ENCODE data around the gene OR10A6.

Gene OR10A6

DNA sequence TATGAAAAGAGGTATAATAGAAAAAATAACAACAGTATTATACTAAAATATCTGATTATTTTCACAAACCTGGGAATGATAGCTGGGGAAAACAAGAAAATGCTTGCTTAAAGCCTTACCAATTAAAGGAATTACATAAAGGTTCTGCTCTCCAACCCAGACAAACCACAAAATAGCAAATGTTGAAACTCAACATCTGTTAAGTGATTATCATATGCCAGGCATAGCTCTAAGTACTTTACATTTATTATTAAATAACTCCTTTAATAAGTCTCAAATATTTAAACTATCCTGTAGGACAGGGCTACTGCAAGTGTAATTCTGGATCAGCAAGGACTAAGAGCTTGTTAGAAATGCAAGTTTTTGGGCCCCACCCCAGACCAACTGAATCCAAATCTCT lies 20.1 kb downstream of the OR10A6 start:
- no peak for FAIRE-seq
- DNase-seq (ENCODE audit: extremely low spot score, insufficient read length, low read depth), result no peak

DNA sequence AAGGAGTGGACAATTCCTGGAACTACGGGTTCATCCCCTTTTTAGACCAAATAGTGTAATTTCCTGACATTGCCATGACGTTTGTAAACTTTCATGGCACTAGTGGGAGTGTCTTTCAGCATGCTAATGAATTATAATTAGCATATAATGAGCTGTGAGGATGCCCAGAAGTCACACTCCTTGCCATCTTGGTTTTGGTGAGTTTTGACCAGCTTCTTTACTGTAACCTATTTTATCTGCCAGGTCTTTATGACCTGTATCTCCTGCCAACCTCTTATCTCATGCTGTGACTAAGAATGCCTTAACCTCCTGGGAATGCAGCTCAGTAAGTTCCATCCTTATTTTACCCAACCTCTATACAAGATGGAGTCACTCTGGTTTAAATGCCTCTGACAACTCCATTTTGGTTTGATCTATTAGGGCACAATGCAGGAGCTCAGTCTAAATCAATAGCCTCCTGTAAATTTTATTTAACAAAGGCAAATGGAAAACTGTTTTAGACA lies 20.7 kb downstream of the OR10A6 start:
- DNase-seq (ENCODE audit: extremely low spot score, insufficient read length, low read depth) (no peak), FAIRE-seq (no peak)

DNA sequence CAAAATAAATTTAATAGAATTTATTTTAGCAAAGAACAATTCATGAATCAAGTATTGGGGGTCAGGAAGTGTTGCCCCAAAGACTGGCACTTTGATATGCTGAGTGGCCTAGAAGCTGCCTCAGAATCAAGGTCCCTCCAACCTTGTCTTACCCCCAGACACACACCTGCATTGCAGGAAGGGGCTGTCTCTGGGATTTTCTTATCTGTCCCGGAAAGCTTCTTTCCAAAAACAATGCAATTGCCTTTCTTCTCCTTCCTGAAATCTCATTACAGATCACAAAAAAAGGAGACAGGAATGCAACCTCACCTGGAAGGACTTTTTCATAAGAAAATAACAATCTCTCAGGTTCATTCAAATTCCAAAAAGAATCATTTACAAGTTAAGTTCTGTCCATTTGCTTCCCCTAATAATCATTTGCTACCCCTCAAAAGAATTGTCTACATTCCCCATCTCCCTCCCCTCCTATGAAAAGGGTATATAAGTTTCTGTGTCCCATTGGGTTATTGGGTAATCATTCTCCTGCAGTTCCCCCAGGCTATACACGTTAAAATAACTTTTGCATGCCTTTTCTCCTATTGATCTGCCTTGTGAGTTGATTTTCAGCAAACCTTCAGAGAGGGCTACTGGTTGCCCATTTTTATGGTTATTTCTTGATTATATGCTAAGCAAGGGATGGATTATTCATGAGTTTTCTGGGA lies 21.3 kb downstream of the OR10A6 start:
- no peak for DNase-seq (ENCODE audit: extremely low spot score, insufficient read length, low read depth)
- no peak for FAIRE-seq

DNA sequence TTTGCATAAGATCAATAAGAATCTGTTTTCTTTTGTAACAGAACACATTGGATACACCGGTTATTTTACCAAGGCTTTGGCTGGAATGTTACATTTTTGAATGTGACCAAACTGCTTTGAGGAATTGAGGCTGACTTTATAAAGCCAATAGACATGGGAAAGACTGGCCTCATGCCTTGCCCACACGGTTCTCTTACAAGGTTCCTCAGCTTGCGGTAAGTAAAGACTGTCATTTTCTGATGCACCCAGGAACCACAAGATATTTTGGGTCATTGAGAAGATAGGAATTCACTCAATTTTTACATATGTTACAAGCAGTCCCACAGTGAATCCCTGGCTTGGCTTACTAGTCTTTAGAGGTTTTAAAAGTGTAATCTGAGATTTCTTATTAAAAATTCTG lies 23.9 kb downstream of the OR10A6 start:
- FAIRE-seq, result no peak

DNA sequence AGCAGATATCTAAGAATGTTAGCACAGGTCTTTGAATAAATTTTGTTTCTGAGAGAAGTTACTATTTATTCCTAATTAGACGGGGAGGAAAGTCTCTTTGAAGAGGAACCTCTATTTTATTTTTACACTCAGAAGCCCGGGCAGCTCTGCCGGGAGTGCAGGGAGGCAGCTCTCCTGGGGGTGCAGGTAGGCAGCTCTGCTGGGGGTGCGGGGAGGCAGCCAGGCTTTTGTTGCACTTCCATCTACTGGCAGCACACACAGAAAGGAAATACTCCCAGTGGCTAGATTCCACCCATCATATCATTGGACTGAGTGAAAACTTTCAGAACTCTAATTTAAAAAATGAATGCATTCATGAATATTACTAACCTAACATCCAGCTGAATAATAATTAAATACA lies 24.6 kb downstream of the OR10A6 start:
- DNase-seq (ENCODE audit: extremely low spot score, insufficient read length, low read depth) (no peak), FAIRE-seq (no peak)

More for the DNA sequence above, 23.9 kb downstream of the OR10A6 start:
- DNase-seq (ENCODE audit: extremely low spot score, insufficient read length, low read depth), result no peak

DNA sequence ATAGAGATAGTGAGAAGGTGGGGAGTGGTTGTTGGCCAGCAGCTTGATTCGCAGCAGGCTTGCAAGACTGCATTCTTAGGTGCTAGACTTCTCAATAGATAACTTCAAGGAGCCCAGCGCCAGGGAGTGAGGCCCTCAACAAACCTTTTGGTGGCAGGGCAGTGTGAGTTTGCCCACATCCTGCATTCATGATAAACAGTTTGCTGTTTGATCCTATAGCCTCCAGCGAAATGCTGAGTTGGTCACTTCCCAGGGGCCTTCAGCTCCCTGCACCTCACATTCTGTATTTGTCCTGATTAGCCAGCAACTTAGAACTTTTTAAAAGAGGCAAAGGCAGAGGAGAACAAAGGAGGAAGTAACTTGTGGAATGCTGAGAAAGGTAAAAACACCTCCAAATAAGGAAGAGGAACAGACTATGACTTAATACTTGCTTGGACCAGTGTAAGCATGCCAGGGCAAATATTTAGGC lies 25.1 kb downstream of the OR10A6 start:
- no peak for FAIRE-seq
- no peak for DNase-seq (ENCODE audit: extremely low spot score, insufficient read length, low read depth)

DNA sequence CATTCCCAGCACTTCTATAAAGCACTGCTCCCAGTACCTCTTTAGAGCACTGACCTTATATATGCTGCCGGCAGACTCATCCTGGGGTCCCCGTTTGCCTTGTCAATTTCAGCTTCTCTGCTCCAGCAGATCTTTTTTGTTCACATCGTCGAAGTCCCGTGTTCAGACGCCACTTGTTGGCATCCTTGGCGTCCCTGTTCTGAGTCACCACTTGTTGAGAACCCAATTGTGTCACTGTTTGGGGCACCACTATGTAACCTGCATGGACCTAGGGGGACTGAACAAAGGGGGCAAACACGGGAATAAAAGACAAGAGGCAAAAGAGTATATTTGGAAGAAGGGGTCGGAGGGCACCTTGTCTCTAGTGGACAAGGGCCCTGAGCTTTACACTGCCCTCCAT lies 25.5 kb downstream of the OR10A6 start:
- no peak for FAIRE-seq
- no peak for DNase-seq (ENCODE audit: extremely low spot score, insufficient read length, low read depth)

DNA sequence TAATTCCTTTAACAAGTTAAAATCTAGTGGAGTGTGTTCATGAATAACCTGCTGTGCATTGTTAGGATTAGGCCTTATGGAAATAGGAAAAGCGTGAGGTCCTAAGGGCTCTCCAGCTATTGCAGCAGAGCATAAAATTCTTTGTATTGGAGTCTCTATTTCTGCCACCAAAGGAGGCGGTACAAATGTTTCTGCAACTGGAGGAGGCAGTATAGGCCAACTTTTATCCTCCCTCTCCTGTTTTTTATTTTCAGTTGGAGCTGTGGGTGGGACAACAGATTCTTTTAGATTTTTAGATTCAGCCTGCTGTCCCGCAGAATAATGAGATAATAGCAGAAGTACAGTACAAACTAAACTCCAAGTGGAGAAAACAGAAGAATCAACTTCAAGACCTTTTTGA lies 26.2 kb downstream of the OR10A6 start:
- FAIRE-seq (no peak), DNase-seq (ENCODE audit: extremely low spot score, insufficient read length, low read depth) (no peak)

DNA sequence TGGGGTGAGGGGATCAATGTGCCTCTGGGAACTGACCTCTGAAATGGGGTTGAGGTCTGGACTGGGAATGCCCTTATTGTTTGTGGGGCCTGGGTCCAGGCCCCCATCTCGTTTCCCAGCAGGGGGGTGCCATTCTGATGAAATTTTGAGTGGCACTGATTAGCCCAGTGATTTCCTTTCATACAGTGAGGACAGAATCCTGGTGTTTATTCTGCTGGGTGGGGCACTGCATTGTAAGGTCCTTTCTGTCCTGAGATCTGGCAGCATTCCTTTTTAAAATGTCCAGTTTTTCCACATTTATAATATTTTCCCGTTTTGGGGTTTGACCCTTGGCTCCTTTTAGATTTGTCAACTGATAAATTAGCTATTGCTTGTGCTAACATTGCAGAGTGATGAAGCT lies 27.1 kb downstream of the OR10A6 start:
- FAIRE-seq (no peak), DNase-seq (ENCODE audit: extremely low spot score, insufficient read length, low read depth) (no peak)

DNA sequence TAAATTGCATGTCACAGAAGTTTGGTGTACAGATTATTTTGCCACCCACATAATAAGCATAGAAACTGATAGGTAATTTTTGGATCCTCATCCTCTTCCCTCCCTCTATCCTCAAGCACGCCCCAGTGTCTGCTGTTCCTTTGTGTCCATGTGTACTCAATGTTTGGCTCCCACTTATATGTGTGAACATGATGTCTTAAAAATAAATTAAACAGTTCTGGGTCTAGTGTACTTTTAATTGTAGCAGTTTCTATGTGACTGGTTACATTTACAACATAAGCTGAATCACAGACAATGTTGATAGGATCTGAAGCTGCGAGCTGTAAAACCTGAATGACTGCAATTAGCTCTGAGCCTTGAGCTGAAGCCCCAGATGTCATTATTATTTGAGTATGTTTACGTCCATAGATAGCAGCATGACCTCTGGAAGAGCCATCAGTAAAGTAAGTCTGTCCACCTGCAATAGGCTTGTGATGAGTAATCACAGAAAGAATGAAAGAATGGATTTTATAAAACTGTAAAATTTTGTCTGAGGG lies 29.7 kb downstream of the OR10A6 start:
- FAIRE-seq, result no peak
- DNase-seq (ENCODE audit: extremely low spot score, insufficient read length, low read depth), result no peak

DNA sequence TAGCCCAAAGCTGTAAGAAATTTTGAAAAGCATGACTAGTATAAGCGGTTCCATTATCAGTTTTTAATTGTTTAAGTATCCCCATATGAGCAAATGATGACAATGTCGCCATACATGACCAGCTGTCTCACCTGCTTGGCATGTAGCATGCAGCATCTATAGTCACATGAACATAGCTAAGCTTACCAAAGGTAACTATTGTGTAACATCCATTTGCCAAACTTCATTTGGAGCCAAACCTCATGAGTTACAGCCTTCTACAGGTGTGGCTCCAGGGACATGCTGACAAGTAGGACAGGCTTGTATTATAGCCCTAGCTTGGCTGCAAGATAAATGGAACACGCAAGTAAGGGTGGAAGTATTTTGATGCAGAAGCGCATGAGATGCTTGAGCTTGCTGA lies 30.4 kb downstream of the OR10A6 start:
- FAIRE-seq (no peak), DNase-seq (ENCODE audit: extremely low spot score, insufficient read length, low read depth) (no peak)

DNA sequence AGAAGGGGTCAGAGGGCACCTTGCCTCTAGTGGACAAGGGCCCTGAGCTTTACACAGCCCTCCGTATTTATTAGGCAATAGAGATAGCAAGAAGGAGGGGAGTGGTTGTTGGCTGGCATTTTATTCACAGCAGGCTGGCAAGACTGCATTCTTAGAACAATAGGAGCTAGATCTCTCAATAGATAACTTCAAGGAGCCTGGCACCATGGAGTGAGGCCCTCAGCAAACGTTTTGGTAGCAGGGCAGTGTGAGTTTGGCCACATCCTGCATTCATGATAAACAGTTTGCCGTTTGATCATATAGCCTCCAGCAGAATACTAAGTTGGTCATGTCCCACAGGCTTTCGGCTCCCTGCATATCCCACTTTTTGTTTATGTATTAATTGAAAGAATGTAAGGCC lies 31.6 kb downstream of the OR10A6 start:
- FAIRE-seq, result no peak
- DNase-seq (ENCODE audit: extremely low spot score, insufficient read length, low read depth), result no peak

DNA sequence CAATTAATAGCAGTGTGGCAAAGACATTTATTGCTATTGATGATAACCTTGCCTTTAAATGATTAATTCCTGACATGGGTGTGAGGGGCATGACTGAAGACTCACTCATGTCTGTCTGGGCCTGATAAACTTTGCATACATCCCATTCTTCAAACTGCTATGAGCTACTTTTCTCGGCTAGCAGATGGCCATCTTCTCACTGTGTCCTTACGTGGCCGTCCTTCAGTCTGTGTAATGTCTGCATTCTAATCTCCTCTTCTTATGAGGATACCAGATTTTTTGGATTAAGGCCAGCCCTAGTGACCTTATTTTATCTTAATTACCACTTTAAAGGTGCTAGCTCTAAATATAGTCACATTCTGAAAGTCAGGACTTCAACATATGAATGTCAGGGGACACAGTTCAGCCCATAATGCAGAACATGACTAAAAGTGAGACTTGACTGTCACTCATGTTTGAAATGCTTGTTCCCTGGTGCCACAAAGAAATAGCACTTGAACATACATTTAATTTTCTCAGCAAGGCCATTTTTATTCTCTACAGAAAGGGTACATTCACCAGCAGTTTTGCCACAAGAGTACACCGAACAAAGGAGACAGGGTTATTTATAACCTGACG lies 32.3 kb downstream of the OR10A6 start:
- FAIRE-seq, result no peak
- DNase-seq (ENCODE audit: extremely low spot score, insufficient read length, low read depth), result no peak

DNA sequence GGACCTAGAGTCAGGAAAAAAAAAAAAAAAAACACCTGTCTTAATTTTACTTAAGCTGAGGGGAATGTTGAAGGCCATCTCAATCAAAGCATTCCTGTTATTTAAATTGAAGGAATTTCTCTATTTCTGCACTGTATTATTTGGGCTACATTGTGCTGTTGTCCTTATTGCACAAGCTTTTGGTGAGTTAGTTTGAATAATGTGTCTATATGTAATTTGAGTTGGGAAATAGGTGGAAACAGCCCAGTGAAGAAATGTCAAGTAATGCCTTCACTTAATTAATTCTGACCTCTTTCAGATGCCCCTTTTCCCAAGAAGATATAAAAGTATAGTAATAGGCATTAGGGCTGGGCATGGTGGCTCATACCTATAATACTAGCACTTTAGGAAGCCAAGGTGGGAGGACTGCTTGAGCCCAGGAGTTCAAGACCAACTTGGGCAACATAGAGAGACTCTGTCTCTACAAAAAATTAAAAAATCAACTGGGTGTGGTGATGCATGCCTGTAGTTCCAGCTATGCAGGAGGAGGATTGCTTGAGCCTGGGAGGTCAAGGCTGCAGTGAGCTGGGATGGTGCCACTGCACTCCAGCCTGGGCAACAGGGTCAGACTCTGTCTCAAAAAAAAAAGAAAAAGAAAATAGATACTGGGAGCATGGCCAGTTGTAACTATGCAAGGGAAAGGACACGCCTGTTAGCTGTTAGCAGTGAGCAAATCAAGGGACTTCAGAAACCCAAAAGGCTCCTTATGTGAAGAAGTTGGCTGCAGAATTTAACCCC lies 34.9 kb downstream of the OR10A6 start:
- FAIRE-seq (no peak), DNase-seq (ENCODE audit: extremely low spot score, insufficient read length, low read depth) (no peak)

DNA sequence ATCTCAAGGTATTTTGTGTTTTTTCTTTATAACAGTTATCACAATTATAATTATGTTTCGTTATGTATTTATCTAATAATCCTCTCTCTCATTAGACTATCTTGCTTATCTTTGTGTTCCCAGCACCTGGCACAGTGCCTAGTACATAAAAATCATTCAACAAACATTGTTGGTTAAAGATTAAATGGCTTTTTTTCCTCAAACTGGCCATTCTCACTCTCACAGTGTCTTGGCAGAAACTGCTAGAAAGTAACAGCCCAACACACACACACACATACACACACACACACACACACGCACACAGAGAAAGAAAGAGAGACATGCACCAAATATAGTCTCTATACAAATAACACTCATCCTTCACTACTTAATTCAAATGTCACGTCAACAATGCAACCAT lies 36.8 kb downstream of the OR10A6 start:
- DNase-seq (ENCODE audit: extremely low spot score, insufficient read length, low read depth) (no peak), FAIRE-seq (no peak)

DNA sequence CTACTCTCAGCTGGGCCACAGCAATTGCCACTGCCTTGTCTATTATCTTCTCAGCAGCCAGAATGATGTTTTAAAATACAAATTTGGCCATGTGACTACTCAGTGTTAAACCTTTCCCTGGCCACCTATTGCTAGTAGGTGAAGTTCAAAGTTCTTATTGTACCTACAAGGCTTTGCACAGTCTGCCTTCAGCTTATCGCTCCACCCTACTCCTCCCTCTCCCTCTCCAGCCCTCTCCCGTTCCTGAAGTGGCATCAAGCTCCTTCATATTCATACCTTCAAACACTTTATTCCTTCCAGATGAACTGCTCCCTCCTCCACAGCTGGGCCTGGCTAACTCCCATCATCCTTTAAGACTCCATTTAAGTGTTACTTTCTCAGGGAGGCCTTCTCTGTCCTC lies 37.3 kb downstream of the OR10A6 start:
- FAIRE-seq, result no peak

DNA sequence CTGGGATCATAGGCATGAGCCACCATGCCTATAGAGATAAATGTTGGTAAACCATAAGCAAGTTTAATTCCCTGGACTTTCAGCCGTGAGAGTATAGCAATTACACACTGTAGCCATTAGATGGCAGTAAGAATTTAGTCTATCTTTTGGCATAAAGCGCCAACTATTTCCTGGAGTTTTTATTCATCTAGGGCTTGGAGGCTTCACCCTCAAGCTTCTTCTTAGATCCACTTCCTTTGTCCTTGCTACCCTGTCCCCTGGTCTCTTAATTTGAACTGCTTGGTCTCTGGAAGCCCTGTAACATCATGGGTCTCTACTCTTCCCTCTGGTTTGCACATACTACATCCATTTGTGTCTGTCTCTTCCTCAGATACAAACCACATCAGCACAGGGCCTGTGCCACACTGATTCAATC lies 38.2 kb downstream of the OR10A6 start:
- peak; percentile 80 for FAIRE-seq
- DNase-seq (ENCODE audit: extremely low spot score, insufficient read length, low read depth), result no peak

More for the DNA sequence above, 37.3 kb downstream of the OR10A6 start:
- no peak for DNase-seq (ENCODE audit: extremely low spot score, insufficient read length, low read depth)

DNA sequence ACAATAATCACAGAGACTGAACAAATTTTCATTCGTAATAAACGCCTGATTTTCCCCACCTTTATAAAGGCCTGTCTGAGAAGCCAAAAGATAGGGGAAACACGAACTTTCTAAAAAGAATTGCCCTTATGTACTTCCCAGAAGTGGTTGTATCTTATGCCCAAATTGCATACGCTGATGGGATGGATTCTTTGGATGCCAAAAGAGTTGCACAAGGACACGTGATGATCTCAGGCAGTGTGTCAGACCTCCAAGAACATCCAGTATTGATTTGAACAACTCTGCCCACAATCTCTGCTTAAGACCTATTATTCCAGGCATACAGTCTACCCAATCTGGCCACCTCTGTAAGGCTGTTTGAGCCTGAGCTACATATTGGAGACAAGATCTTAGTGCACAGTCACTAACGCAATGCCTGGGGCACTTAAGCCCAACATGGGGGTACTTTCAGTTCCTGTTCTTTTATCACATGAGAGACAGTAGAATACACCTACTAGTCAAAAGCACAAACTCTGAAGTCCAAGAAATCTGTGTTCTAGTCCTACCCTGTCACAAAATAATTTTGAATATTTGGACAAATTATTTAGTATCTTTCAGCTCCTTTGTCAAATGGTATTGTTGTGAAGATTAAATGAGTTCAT lies 38.9 kb downstream of the OR10A6 start:
- DNase-seq (ENCODE audit: extremely low spot score, insufficient read length, low read depth), result no peak
- FAIRE-seq, result no peak

DNA sequence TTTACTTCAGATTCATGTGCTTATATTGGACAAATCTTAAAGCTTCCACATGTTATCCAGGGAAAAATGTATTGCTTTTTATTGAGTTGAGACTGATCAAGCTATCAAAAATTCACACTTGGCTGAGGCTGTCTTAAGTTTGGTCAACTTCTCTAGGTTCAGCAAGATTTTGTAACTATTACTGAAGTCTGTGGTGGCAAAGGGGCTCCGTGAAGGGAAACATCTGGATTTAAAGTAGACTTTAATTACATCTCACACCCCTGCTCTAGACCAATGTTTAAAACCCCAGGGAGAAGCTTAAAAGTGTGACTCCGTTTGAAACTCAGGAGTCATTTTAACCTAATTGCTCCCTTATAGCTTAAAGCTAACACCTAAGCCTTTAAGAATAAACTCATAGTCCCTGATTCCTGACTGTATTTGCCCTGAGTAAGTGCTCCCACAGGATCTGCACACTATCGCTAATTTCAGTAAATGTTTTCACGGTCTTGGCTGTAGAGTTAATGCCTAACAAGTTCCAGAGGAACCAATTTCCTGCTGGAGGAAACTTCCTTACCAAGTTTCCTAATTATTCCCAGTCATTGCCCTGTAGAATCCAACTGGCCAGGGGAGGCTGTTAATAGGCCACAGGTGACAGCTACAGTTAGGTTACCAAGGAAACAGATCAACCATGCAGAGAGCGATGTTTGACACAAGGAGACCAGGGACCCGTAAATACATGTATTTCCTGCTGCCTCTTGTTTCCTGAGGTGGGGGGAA lies 40.5 kb downstream of the OR10A6 start:
- DNase-seq (ENCODE audit: extremely low spot score, insufficient read length, low read depth) (no peak), FAIRE-seq (peak; percentile 33)

DNA sequence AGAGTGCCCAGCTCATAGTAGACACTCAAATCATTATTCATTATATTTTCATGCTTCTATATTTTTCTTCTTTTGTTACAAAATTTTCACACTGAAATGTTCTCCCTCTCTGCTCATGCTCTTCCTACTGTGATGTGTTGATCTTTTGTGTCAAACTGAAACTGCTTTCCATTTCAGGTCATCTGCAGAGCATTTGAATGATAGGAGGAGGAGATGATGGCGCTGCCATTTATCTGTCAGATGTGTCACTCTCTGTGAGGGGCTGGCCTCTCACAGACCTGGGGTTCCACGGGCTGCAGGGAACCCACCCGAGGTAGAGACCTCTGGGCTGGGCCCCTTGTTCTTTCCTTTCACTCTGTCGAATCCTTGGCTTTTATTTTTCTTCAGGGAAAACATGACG lies 41.1 kb downstream of the OR10A6 start:
- FAIRE-seq, result peak; percentile 24

More for the DNA sequence above, 41.1 kb downstream of the OR10A6 start:
- DNase-seq (ENCODE audit: extremely low spot score, insufficient read length, low read depth), result no peak

Measured in GM18507 (cell line).